Heart right ventricle (tissue), 16 donors: ENCODE measurements around the gene GRN. TPM values are rescaled to one million over a fixed set of nuclear protein-coding genes. Genes with fewer than 3 reads are reported as not detected.
"Not testable (repeated sequence)": the region's sequence is repeated elsewhere in the genome, so short reads cannot be mapped to it uniquely, and the experiment has no call there.

Experiments used
- ATAC-seq, 8 donors: fragments of 200-7000 bp; cut with Tn5 transposase; one replicate each; pipeline ENCODE4 v1.9.1; 2020; ENCODE audit warnings: mild to moderate bottlenecking in 8 of 8, moderate library complexity in 8 of 8, moderate number of reproducible peaks in 1 of 8
- DNase-seq, 2 donors: peaks; one replicate each; pipeline ENCODE4 v3.0.0-alpha.2; 2020
- H3K27ac ChIP-seq, 10 donors: fragments of 200-600 bp; sonication (generic) in 2 of 10; one replicate each; pipeline versions ENCODE4 v1.5.0 to v1.8.0; 2020 to 2022; ENCODE audit warnings: mild to moderate bottlenecking in 3 of 10
- H3K27me3 ChIP-seq, 7 donors: fragments of 200-600 bp; one replicate each; pipeline ENCODE4 v1.8.0; 2021 to 2022; ENCODE audit warnings: mild to moderate bottlenecking in 2 of 7
- H3K36me3 ChIP-seq, 9 donors: fragments of 200-600 bp; sonication (generic) in 1 of 9; one replicate each; pipeline versions ENCODE4 v1.5.0 to v1.8.0; 2020 to 2022; ENCODE audit warnings: mild to moderate bottlenecking in 2 of 9
- H3K4me1 ChIP-seq, 9 donors: fragments of 200-600 bp; sonication (generic) in 1 of 9; one replicate each; pipeline versions ENCODE4 v1.5.0 to v1.8.0; 2020 to 2022; ENCODE audit warnings: mild to moderate bottlenecking in 4 of 9
- H3K4me3 ChIP-seq, 10 donors: fragments of 200-600 bp; sonication (generic) in 2 of 10; one replicate each; pipeline versions ENCODE4 v1.5.0 to v1.8.0; 2020 to 2022; ENCODE audit warnings: mild to moderate bottlenecking in 7 of 10, moderate library complexity in 2 of 10
- H3K9me3 ChIP-seq, 11 donors: fragments of 200-600 bp in 10 of 11; sonication (generic) in 2 of 11; one replicate each; pipeline versions ENCODE4 v1.5.0 to v1.8.0; 2013 to 2022; ENCODE audit warnings: mild to moderate bottlenecking in 2 of 11, control low read depth in 1 of 11, moderate library complexity in 1 of 11
- WGBS, 2 donors: extraction: QIAGEN DNeasy Blood & Tissue Kit; methylation state at CpG; one replicate each; pipeline ENCODE4 v1.1.7; 2013; ENCODE audit warnings: inconsistent platforms in 1 of 2; 5-methylcytosine and 5-hydroxymethylcytosine counted together
- intact Hi-C, 10 donors: fragments of 100-400 bp; cut with DNase I; formaldehyde crosslinking; loops; one replicate each; pipeline versions ENCODE4 v1.11.1 to v1.14.2; 2022
- polyA plus RNA-seq, 2 donors: library from polyadenylated mRNA; stranded (reverse); fragments of 200-250 nt; gene quantifications; one replicate each; pipeline ENCODE4 v1.2.3, GENCODE V29; 2013
- total RNA-seq, 10 donors: library from RNA; stranded (reverse); fragmentation: NEBNext Ultra II Directional in 3 of 10; extraction: Animal tissue kit (Norgen Biotek cat#: 25700) in 3 of 10; gene quantifications; one replicate each; pipeline versions ENCODE4 v1.2.1 to v1.2.4, GENCODE V29; 2021 to 2023
- TF ChIP-seq, protein P1 (sequence below), 9 donors: fragments of 200-600 bp; sonication (generic) in 2 of 9; IDR thresholded peaks; one replicate each; pipeline versions ENCODE4 v1.5.0 to v1.8.0; 2021 to 2022; ENCODE audit warnings: antibody characterized with exemption in 9 of 9, mild to moderate bottlenecking in 5 of 9, moderate library complexity in 1 of 9
- donor health status: Arrhythmogenic right ventricular cardiomyopathy.
- donor health status: ischemic (EF 13 %, LVEDD 7.1; RV severe dilation, severe dysfunction).
- donor health status: healthy with polysubstance abuse.
- donor health status: DM: no; HTN: yes; CAD: no.
- donor health status: DM: no; HTN: no; CAD: no.
- donor health status: ischemic (EF 25% LVEDD 6.9; RV normal size, moderate dysfunction).
- donor health status: ischemic (EF 25% LVEDD 5.7; RV mildly dilated, moderate dysfunction).
- donor health status: healthy.
- donor health status: DM: yes; HTN: yes; CAD: no.
- donor health status: Ischemic cardiomyopathy.
- donor health status: ischemic (EF 35%, LVEDD 5.7; RV mildly dilated, moderate dysfunction).
- donor health status: nonischemic (EF 11% LVEDD 7.7; RV severe dilation, severe dysfunction).
- donor health status: DM: yes; HTN: yes; CAD: no.
- donor health status: PGD.
- donor health status: ischemic (EF 29% LVEDD 5.4; RV normal size, mild dysfunction).
- donor health status: nonischemic (EF 23%, LVEDD 6.1; RV moderate dilation, normal function).

Gene GRN
- total and polyA plus RNA-seq, 12 donors = 41.5 to 303 (median 148) TPM

DNA sequence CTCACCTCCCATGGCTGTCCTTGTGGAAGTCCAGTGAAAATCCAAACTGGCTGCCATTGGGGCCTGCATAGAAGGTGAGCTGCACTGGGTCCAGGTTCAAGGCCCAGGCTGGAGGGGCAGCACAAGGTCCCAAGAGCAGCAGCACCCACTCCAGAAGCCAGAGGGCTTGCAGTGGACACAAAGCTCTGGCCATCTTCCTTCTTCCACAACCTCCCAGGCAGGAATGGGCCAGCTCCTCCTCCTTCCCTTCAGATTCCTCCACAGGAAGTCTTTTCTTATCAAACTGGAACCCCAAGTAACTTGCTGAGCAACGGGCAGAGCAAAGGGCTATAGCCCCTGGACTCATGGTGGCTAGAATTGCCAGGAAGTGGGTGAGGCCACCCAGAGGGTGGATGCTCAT, 44.2 kb downstream of the GRN start, which contains the start of gene ITGA2B:
ITGA2B (minus strand) TSS at position 369 of the 400 bp plus-strand sequence; CDS start at position 193, 176 bp downstream.
- H3K4me3 ChIP-seq = no peak within 1 kb of the TSS
- no peak within 1 kb of the TSS for H3K27ac ChIP-seq
- no peaks in the 10 kb centered on the region for H3K9me3 ChIP-seq
- H3K4me1 ChIP-seq = peaks cover 0 to 25% (median 18%) of the 10 kb centered on the region in 9 donors
- no peaks in the 10 kb centered on the region for H3K36me3 ChIP-seq
- WGBS, 2 donors = 28 to 53% methylated on average over 1 of the region's 1 CpG
- TF ChIP-seq, protein P1, sequence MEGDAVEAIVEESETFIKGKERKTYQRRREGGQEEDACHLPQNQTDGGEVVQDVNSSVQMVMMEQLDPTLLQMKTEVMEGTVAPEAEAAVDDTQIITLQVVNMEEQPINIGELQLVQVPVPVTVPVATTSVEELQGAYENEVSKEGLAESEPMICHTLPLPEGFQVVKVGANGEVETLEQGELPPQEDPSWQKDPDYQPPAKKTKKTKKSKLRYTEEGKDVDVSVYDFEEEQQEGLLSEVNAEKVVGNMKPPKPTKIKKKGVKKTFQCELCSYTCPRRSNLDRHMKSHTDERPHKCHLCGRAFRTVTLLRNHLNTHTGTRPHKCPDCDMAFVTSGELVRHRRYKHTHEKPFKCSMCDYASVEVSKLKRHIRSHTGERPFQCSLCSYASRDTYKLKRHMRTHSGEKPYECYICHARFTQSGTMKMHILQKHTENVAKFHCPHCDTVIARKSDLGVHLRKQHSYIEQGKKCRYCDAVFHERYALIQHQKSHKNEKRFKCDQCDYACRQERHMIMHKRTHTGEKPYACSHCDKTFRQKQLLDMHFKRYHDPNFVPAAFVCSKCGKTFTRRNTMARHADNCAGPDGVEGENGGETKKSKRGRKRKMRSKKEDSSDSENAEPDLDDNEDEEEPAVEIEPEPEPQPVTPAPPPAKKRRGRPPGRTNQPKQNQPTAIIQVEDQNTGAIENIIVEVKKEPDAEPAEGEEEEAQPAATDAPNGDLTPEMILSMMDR (IDR thresholded peaks at IDR 0.05) = no peak
- DNase-seq (no peak), ATAC-seq (no peak)
- H3K27me3 ChIP-seq = peaks cover 0 to 21% (median 9%) of the 10 kb centered on the region in 7 donors
- intact Hi-C loops = loop anchor here in 2 of 10 donors (5.0 to 10.0 kb wide), 2 partner anchors 88 to 116 kb away; partner anchors contain the start of gene GPATCH8 (in 1 of the 2)

GRCh38 chr17:44389723-44390202, 44.7 kb downstream of the GRN start:
- H3K4me1 ChIP-seq = peaks cover 0 to 20% (median 15%) of the 10 kb centered on the region in 9 donors
- H3K27ac ChIP-seq = no peak overlapping the region
- no peaks in the 10 kb centered on the region for H3K36me3 ChIP-seq
- intact Hi-C loops = loop anchor here in 3 of 10 donors (5.0 to 10.0 kb wide), 3 partner anchors 88 to 135 kb away; partner anchors contain the start of gene GPATCH8 (in 1 of the 3)
- H3K27me3 ChIP-seq = peaks cover 0 to 16% (median 4%) of the 10 kb centered on the region in 7 donors
- DNase-seq (no peak), ATAC-seq (no peak)
- H3K9me3 ChIP-seq = no peaks in the 10 kb centered on the region
- WGBS, 2 donors = 78 to 86% methylated on average over 6 of the region's 6 CpGs
- H3K4me3 ChIP-seq = no peak overlapping the region
- TF ChIP-seq, protein P1 (IDR thresholded peaks at IDR 0.05) = no peak

GRCh38 chr17:44390250-44390870, 45.3 kb downstream of the GRN start:
- intact Hi-C loops = loop anchor here in 1 of 10 donors (10.0 kb wide), 1 partner anchor 134 kb away; no protein-coding TSS in a partner anchor
- TF ChIP-seq, protein P1 (IDR thresholded peaks at IDR 0.05) = no peak
- Histone ChIP-seq H3K4me1 (peaks cover 0 to 14% (median 10%) of the 10 kb centered on the region in 9 donors), H3K9me3 (no peaks in the 10 kb centered on the region), H3K27ac (no peak overlapping the region), H3K27me3 (peaks cover 0 to 10% (median 0%) of the 10 kb centered on the region in 7 donors), H3K36me3 (peaks cover 0 to 2% (median 0%) of the 10 kb centered on the region in 9 donors), H3K4me3 (no peak overlapping the region)
- ATAC-seq = no peak
- no peak for DNase-seq
- 88 to 91% methylated on average over 10 of the region's 10 CpGs for WGBS, 2 donors

DNA sequence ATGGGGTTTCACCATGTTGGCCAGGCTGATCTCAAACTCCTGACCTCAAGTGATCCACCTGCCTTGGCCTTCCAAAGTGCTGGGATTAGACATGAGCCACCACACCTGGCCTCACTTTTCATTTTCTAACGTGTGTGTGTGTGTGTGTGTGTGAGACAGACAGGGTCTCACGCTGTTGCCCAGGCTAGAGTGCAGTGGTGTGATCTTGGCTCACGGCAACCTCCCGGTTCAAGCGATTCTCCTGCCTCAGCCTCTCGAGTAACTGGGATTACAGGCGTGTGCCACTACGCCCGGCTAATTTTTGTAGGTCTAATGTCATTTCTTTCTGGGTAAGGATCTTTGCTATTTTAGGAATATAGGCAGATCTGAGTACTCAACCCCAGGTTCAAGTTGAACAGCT, 49.0 kb downstream of the GRN start:
- ATAC-seq = not testable (repeated sequence)
- 96 to 99% methylated on average over 9 of the region's 9 CpGs for WGBS, 2 donors

More for the DNA sequence above, 49.0 kb downstream of the GRN start:
- intact Hi-C loops = loop anchor here in 1 of 10 donors (10.0 kb wide), 1 partner anchor 131 kb away; no protein-coding TSS in a partner anchor
- DNase-seq, H3K27ac ChIP-seq, H3K9me3 ChIP-seq, H3K4me1 ChIP-seq, H3K27me3 ChIP-seq, H3K4me3 ChIP-seq: not testable (repeated sequence)
- H3K36me3 ChIP-seq = peaks cover 0 to 36% (median 11%) of the 10 kb centered on the region in 9 donors
